ENCODE data around the gene ANO3. TPM values are rescaled to one million over a fixed set of nuclear protein-coding genes. Genes with fewer than 3 reads are reported as not detected.

Gene ANO3
- not detected for total RNA-seq
- not detected for total RNA-seq (2013)

DNA sequence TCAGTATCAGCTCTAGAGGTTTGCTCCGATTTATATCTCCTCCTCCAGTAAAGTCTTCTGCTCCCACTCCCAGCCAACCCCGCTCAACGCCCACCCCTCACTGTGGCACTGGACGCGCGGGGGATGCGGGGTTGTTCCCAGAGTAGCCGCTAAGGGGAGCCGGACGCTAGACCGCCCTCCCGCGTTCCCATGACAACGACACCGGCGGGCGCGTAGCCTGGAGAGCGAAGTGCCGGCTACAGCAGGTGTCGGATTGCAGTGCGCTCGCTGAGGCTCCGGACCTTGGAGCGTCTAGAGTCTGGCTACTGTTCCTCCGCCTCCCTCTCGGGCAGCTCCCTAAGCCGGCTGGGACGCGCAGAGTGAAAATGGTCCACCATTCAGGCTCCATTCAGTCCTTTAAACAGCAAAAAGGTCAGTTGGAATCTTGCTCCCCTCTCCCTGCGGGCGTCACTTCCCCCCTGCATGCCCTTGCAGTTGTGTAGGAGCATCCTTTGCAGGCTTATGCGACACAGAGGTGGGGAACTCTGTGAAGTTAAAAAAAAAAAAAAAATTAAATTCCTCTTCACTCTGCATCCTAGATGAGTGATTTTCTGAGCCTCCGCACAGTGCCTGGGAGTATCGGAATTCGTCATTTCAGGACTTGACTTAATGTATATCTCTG, at the start of gene ANO3:
TSS of gene ANO3 (plus strand) at position 220 of the 661 bp plus-strand sequence. CDS start at position 366, 146 bp downstream.
- Histone ChIP-seq H3K36me3 (ENCODE audit: control insufficient read depth, insufficient read depth, low read length) (no peaks in the 10 kb centered on the region), H3K27ac (ENCODE audit: low read length) (no peak within 1 kb of the TSS), H3K4me1 (ENCODE audit: control insufficient read depth, insufficient read depth, low read length) (no peaks in the 10 kb centered on the region), H3K27me3 (ENCODE audit: control insufficient read depth, insufficient read depth, low read length) (no peaks in the 10 kb centered on the region), H3K9me3 (ENCODE audit: control insufficient read depth, insufficient read depth, low read length) (no peaks in the 10 kb centered on the region), H3K4me3 (ENCODE audit: low read length) (no peak within 1 kb of the TSS)
- 8% methylated on average over 35 of the region's 36 CpGs for WGBS (ENCODE audit: insufficient coverage)
- intact Hi-C loops (cut with micrococcal nuclease) = no loop called here
- Mint-ChIP-seq H3K27me3 (ENCODE audit: low read depth in 2 of 2) (peaks cover 0 to 7% of the 10 kb centered on the region in 2 donors), H3K27ac (no peak within 1 kb of the TSS), H3K4me1 (no peaks in the 10 kb centered on the region), H3K4me3 (no peak within 1 kb of the TSS), H3K36me3 (peaks cover 7% of the 10 kb centered on the region), H3K9me3 (peaks cover 2 to 3% of the 10 kb centered on the region in 2 donors)
- TF ChIP-seq, protein P1, sequence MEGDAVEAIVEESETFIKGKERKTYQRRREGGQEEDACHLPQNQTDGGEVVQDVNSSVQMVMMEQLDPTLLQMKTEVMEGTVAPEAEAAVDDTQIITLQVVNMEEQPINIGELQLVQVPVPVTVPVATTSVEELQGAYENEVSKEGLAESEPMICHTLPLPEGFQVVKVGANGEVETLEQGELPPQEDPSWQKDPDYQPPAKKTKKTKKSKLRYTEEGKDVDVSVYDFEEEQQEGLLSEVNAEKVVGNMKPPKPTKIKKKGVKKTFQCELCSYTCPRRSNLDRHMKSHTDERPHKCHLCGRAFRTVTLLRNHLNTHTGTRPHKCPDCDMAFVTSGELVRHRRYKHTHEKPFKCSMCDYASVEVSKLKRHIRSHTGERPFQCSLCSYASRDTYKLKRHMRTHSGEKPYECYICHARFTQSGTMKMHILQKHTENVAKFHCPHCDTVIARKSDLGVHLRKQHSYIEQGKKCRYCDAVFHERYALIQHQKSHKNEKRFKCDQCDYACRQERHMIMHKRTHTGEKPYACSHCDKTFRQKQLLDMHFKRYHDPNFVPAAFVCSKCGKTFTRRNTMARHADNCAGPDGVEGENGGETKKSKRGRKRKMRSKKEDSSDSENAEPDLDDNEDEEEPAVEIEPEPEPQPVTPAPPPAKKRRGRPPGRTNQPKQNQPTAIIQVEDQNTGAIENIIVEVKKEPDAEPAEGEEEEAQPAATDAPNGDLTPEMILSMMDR (IDR thresholded peaks at IDR 0.05) = no peak
- DNase-seq = no peak
- no peak for ATAC-seq

DNA sequence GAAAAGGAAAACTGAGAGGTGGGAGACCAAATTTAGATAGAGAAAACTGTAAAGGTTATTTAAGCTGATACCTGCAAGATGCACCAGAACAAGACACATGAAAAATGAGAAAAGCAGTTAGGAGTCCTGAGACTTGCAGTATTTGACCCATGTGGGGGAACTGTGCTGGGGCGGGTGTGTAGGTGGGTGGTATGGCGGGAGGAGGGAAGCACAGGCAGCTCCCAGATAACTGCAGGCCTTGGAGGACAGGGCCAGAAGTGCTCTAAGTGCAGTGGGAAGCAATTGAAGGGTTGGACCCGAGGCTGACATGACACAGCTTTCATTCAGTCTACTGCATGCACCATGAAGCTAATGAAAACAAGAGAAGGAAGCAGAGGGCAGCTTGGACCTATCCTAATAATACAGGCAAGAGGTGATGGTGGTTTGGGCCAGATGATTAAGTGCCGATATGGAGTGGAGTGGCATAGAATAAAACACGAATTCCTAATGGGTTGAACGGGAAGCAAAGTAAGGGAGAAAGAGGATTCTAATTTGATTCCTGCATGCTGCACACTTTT, 48.0 kb upstream of the ANO3 start:
- WGBS (ENCODE audit: insufficient coverage) = 66% methylated on average over 6 of the region's 6 CpGs
- Histone ChIP-seq H3K9me3 (ENCODE audit: control insufficient read depth, insufficient read depth, low read length) (no peaks in the 10 kb centered on the region), H3K27me3 (ENCODE audit: control insufficient read depth, insufficient read depth, low read length) (peaks cover 2% of the 10 kb centered on the region), H3K27ac (ENCODE audit: low read length) (no peak overlapping the region), H3K4me1 (ENCODE audit: control insufficient read depth, insufficient read depth, low read length) (peaks cover 4% of the 10 kb centered on the region), H3K4me3 (ENCODE audit: low read length) (no peak overlapping the region), H3K36me3 (ENCODE audit: control insufficient read depth, insufficient read depth, low read length) (no peaks in the 10 kb centered on the region)
- intact Hi-C loops (cut with micrococcal nuclease) = loop anchor here (2.0 kb wide), 1 partner anchor 1203 kb away; no protein-coding TSS in a partner anchor
- Mint-ChIP-seq H3K4me3 (peak overlapping the region; percentile 58), H3K9me3 (no peaks in the 10 kb centered on the region), H3K27me3 (ENCODE audit: low read depth in 2 of 2) (no peaks in the 10 kb centered on the region), H3K4me1 (peaks cover 0 to 8% of the 10 kb centered on the region in 2 donors), H3K27ac (no peak overlapping the region), H3K36me3 (no peaks in the 10 kb centered on the region)
- ATAC-seq = no peak
- TF ChIP-seq, protein P1 (IDR thresholded peaks at IDR 0.05) = no peak
- DNase-seq = no peak

DNA sequence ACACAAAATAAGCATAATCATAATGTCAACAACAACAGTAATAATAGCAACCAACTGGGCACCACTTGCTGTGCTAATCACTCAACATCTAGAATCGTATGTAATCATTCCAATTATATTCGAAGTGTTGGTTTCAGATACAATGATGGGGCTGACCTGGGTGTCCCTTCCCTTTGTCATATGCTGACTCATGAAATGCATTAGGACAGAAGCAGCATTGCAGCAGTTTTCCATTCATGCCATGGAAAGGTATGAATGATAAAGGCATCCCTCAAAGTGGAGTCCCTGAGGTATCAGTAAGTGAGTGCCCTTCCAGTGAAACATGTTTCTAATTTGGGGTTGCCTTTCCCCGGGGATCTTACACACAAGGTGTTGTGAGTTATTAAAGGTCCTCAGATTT, 46.3 kb upstream of the ANO3 start:
- ATAC-seq (no peak), DNase-seq (no peak)
- Mint-ChIP-seq H3K9me3 (no peaks in the 10 kb centered on the region), H3K4me3 (no peak overlapping the region), H3K27ac (no peak overlapping the region), H3K27me3 (ENCODE audit: low read depth in 2 of 2) (no peaks in the 10 kb centered on the region), H3K36me3 (no peaks in the 10 kb centered on the region), H3K4me1 (peaks cover 0 to 8% of the 10 kb centered on the region in 2 donors)
- Histone ChIP-seq H3K36me3 (ENCODE audit: control insufficient read depth, insufficient read depth, low read length) (no peaks in the 10 kb centered on the region), H3K4me3 (ENCODE audit: low read length) (no peak overlapping the region), H3K9me3 (ENCODE audit: control insufficient read depth, insufficient read depth, low read length) (no peaks in the 10 kb centered on the region), H3K27me3 (ENCODE audit: control insufficient read depth, insufficient read depth, low read length) (peaks cover 2% of the 10 kb centered on the region), H3K4me1 (ENCODE audit: control insufficient read depth, insufficient read depth, low read length) (peaks cover 4% of the 10 kb centered on the region), H3K27ac (ENCODE audit: low read length) (no peak overlapping the region)
- 74% methylated on average over 3 of the region's 3 CpGs for WGBS (ENCODE audit: insufficient coverage)
- TF ChIP-seq, protein P1 (IDR thresholded peaks at IDR 0.05) = no peak
- intact Hi-C loops (cut with micrococcal nuclease) = loop anchor here (2.0 kb wide), 1 partner anchor 1201 kb away; no protein-coding TSS in a partner anchor

All from natural killer cell (primary cell).